UCSD-AML1 (cell line): ENCODE results near the gene KCNIP4.

Experiments used
- DNase-seq: peaks from one replicate; lab custom pipeline; 2025; ENCODE audit not compliant: unreplicated experiment; lab: John Stamatoyannopoulos, UW

KCNIP4 gene

DNA sequence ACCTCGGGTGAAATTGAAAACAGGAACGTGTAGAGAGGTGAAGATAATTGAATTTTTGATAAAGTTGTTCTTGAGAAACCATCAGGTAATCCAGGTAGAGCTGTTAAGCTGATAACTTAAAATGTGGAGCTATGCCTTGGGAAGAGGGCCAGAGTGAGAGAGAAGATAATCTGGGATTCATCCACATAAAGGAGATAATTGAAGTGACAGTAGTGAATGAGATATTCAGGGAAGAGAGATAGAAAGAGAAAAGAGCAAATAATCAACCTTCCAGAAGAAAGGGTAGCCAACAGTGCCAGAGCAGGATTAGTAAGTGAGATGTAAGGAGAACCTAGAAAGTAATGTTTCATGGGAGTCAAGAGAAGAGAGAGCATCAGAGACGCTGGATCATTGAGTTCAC is 950.7 kb downstream of the KCNIP4 start:
- no peak for DNase-seq

DNA sequence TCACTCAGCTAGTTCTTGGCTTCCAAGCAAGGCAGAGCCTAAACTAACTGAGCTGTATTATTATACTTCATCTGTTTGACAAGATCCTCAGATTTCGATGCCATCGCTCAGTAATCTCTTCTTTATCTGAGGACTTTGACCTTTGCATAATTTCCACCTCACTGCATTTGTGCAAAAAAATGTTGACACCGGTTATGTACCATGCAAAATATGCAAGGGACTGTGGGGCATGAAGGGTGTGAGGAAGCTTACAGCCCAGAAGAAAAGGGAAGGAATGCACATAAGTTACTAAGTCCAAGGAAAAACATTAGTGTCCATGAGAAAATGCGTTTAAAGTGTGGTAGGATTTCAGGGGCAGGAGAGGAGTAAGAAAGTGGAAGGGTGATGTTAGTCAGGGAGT is 953.0 kb downstream of the KCNIP4 start:
- DNase-seq, result no peak

DNA sequence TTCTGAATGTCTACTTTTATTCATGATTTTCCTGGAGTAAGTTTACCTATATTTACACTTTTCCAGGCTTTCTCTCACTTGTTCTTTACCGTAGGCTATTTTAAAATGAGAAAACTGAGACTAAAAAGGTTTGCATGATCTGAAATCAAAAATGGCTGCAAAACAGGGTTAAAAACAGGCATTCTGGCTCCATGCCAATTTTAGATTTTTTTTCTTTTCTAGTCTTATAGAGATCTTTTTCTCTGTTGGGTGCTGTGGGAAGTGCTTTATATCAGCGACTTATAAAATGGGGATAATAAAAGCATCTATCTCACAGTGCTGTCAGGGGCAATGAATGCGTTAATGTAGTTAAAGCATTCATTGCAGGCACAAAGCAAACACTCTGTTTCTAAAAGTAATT is 953.6 kb downstream of the KCNIP4 start:
- no peak for DNase-seq

DNA sequence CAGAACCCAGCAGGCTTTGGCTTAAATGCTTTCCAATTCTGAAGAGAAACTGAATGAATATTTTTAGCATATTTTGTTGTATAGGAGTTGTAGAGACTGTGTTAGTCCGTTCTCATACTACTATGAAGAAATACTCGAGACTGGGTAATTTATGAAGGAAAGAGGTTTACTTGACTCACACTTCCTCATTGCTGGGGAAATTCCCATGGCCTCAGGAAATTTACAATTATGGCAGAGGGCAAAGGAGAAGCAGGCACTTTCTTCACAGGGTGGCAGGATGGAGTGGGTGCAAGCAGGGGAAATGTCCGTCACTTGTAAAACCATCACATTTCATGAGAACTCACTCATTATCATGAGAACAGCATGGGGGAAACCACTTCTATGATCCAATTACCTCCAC is 956.6 kb downstream of the KCNIP4 start:
- DNase-seq, result no peak

DNA sequence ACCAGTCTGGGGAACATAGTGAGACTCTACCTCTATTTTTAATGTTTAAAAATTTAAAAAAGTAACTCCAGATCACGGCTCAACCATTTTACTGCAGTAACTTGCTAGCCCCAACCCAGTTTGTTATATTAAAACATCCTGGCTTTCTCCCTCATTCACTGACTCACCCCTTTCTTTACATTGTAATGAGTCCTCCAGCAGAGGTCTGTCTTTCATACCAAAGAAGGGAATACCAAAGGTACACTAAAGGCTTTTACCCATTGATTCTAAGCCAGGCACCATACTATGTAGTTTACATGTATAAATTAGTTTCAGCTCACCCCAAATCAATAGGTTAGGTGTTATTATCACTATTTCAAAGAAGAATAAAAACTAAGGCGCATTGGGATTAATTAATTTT is 961.4 kb downstream of the KCNIP4 start:
- DNase-seq, result no peak

DNA sequence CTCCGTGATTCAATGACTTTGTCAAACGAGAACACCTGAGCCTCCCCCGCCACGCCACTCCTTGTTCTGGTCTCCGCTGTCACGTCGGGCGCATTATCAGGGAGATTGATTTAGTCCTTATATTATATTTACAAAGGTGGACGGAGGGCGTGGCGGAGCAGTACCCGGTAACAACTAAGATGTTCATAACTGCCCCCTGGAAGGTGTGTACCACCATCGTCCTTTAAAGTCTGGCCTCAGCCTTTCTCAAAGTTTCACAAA is 964.1 kb downstream of the KCNIP4 start:
- no peak for DNase-seq

DNA sequence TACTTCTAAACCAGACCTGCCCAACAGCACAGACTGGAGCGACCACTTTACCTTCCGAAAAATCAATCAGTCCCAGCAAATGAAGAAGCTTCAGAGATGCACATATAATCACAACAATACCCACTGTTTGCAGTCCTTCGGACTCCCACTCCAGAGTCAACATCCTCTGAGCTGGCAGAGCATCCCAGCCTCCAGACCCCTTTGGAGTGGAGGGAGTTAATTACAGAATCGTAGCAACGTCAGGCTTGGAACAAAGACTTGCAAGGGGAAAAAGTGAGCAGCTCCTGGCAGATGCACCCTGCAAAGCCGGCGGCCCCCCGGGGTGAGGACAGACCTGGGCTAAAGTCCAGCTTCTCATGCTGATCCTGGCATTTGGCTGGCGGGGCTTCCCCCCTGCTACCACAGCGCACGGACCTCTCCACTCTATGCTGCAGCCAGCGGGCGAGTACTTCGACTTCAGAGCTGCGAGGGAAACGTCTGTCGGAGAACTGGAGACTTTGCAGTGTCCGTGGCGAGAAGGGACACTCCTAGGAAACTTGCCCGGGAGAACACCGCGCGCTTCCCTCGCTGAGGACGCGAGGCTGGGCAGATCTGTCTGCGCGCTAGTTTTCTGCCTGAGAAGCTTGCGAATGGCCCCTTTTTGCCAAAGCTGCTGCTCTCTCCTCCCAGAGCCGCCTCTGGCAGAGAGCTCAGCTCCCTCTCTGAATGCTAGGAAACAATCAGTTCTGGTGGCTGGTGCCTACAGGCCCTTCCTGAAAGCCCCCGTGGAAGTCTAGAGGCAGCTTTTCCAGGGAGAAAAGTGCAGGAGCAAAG is 964.6 kb downstream of the KCNIP4 start:
- no peak for DNase-seq

DNA sequence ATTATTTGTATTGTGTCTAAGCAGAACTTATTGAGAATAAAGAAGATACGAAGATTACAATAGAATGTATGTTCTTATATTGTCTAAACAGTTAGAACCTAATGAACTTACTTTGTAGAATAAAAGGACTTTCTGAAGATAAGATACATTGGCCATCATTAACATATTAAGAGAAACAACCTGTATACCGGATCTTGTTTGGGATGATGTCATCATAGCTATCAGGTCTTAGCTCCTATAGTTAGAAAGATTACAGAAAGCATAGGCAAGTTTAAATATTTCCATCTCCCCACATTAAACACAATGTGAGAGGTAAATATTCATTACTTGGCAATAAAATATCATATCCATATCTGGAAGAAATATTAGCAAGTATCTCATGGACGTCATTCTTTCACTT is 966.0 kb downstream of the KCNIP4 start:
- no peak for DNase-seq

DNA sequence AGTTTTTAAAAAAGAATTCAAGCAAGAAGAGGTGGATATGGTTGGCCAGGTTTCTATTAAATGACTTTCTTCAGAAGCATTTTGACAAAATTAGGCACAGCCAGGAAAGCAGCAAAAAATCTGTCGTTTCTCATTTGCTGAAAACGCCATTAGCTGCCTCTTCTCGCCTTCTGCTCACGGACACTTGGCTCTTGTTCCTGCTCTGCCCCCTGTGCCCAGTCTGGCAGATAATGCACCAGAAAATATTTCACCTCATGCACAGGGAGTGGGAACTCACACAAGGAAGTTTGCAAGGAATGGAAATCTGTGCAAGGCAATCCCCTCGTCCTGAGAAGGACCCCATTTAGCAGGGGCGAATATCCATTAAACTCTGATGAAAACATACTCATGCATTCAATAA is 988.3 kb downstream of the KCNIP4 start:
- no peak for DNase-seq

DNA sequence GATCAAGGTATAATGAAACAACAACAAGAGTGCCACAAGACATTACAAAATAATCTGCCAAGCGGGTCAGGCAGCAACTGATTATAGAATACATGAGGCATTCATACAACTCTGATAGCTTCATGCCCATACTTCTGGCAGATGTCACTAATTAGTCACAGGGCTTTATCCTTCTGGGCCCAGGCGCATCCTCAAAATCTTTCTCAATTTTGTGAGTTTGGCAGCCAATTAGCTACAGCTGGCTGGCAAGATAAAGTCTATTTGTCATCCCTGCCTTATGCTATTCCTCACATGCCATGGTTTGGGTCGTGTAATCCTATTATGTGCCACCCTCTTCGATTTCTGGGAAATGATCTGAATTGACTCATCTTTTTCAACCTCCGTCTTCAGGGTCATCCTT is 994.0 kb downstream of the KCNIP4 start:
- no peak for DNase-seq

DNA sequence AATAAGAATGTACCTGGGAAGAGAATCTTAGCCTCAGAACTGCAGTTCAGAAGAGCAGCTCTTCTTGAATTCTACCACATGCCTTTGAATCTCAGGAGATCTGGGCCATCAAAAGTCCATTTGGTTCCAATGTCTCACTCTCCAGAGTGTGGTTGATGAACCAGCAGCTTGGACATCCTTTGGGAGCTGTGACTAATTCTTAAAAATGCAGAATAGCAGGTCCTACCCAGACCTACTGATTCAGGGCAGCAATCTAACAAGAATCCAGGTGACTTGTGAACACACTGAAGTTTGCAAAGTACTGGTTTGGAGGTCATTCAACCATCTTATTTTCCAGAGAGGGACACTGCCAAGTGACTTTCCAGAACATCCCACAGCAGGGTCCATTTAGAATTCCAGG is 1003.6 kb downstream of the KCNIP4 start:
- DNase-seq, result no peak

DNA sequence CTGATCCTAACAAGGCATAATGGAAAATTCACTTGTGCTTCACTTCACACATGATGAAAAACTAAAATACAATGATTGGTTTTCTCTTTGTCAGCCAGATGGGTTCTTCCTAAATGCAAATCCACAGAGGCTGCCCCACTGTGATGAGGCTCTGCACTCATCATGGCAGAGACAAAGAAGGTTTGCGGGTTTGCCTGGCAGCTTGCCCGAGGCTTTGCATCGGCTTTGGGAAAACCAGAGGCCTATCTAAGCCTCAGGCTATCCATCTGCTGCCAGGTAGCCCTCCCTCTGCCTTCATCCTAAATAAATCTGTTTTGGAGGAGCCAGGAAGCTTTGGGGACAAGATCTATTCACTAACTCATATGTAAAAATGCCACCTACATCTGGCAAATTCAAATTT is 1004.1 kb downstream of the KCNIP4 start:
- no peak for DNase-seq

DNA sequence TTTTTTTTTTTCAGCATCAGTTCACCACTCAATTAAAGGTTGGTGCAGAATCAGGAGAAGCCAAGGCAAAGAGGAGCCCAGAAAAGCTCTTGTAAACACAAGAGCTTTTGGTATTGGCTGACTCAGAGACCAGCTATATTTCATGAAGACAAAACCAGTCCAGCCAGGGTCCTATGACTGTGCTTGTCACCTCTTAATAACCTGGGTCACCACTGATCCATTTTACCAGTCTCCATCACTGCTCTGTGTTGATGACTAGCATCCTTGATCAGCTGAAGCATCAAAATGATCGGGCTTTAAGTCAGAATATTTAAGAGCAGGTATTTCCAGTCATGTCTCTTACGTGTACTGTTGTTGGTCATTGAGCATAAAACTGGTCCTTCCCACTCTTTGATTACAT is 1010.4 kb downstream of the KCNIP4 start:
- no peak for DNase-seq

DNA sequence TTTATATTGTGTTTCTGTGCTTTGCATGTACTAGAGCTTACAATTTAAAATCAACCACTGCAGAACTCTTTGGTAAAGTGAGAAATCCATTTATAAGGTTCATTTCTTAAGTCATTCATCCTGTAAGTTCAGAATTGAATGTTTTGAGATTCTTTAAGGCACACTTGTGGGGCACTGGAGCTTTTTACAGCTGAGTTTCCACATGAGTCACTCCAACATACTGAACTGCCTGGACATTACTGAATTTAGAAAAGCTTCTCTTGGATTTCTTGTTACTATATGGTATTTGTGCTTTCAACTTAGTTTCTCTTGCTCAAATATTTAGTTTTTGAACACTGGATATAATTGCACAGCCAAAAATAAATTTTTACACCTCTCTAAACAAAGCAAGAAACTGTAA is 1022.0 kb downstream of the KCNIP4 start:
- no peak for DNase-seq

DNA sequence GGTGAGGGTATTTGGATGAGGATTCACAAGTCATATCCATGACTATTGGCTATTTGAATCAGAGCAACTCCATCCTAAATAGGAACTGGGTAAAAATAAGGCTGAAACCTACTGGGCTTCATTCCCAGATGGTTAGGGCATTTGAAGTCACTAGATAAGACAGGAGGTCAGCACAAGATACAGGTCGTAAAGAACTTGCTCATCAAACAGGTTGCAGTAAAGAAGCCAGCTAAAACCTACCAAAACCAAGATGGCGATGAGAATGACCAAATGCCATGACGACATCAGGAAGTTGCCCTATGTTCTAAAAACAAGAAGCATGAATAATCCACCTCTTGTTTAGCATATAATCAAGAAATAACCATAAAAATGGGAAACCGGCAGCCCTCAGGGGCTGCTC is 1023.4 kb downstream of the KCNIP4 start:
- DNase-seq, result no peak

DNA sequence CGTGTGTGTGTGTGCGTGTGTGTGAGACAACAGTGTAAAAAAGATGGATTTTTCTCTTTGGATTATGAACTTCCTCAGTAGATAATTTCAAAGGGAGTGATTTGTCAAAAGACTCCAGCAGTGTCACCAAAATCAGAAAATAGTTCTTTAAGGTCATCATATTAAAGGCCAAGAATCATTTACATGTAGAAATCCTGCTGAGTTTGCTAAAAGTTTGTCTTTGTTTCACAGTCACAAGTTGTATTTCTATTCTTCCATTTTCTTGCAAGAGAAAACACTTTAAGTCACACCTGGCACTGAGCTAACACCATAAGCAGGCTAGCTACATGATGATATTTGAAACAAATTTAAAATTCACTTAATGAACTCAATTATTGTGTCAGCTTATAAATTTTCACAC is 1025.6 kb downstream of the KCNIP4 start:
- no peak for DNase-seq

DNA sequence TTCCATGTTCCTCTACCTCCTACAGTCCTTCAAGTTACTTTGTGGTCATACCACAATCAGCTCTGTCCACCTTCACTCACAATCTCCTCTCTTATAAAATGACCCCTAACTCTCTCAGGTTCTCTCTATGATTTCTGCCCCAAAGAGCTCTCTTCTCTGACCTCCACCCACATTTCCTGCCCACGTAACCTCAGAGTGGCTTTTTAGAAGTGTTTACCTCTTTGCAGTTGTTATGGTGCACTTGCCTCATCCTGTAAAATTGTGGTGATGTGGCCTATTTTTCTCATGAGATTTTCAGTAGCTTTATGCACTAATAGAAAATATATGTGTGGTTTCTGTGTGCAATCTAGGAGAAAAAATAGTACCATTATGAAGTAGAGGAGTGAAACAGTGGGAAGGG is 1032.5 kb downstream of the KCNIP4 start:
- DNase-seq, result no peak

DNA sequence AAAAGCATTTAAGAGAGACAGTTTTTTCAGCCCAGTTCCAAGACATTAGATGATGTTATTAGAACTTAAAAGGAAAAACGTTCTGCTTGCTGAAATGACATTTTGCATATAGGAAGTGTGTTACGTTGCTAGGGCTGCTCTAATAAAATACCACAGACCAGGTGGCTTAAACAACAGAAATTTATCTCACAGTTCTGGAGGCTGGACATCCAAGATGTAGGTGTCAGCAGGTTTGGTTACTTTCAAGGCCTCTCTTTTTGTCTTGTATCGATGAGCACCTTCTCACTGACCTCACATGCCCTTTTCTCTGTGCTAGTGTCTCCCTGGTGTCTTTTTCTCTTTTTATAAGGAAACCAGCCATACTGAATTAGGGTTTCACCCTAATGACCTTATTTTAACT is 1043.6 kb downstream of the KCNIP4 start:
- no peak for DNase-seq

DNA sequence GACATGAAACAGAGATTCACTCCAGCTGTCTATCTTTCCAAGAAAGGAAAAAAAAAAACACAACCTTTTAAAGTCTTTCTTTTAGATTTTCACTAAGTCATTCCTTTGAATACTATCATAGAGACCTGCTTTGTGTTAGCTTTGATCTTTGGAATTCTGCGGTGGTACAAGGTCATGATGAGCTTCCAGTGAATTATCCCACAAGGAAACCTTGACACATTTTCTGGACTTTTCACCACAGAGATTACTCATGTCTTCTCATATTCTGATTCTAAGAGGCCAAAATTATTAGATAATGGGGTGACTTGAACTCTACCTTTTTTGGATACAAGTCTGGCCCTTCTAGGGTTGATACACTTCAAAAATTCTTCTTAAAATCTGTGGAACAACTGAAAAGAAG is 1046.7 kb downstream of the KCNIP4 start:
- DNase-seq, result no peak

DNA sequence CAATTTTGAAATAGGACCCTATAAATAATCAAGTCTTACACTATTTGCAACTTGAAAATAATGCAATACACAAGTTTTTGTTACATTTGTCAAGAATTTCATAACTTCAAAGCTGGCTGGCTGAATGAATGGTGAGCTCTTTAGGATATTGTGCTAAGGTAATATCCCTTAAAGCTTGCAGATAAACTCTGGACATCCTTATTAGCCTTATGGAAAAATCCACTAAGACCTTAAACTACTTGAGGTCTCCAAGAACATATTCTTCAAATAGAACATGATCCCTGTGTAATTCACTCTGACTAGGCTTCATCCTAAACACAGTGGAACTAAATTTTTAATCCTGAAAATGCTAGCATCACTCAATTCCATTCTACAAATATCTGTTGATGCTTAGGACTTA is 1049.0 kb downstream of the KCNIP4 start:
- no peak for DNase-seq

DNA sequence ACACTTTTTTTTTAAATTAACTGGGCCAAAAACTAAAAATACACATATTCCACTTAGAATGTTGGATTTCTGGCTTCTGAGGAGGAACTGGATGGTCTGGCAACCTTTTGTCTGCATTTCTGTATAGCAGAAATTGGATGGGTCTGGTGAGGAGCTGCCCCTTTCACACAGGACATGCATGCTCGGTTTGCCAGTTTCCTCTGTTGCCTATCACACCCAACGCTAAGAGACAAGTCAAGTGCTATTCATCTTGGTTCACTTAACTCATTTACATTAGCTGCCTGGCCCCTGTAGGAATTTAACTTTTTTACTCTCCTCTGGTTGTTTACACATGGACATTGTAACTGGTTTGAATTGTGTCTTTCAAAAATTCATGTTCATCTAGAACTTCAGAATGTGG is 1052.6 kb downstream of the KCNIP4 start:
- no peak for DNase-seq

DNA sequence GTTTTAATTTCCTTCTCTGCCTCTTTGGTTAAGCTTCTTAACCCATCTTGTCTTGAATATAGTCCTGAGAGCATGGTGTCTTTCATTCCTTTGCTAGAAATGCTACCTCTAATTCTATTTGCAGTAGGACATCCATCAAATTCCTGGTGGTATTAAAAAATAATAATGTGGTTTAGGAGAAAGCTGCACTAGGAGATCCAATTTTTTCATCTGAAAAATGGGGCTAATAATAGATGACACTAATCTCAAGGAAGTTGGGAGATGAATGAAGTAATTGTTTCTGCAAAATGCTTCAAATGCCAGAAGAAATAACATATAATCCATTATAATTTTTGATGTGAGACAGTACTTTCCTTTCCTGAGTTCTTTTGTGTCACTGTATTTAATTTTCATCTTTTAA is 1053.4 kb downstream of the KCNIP4 start:
- DNase-seq, result no peak

DNA sequence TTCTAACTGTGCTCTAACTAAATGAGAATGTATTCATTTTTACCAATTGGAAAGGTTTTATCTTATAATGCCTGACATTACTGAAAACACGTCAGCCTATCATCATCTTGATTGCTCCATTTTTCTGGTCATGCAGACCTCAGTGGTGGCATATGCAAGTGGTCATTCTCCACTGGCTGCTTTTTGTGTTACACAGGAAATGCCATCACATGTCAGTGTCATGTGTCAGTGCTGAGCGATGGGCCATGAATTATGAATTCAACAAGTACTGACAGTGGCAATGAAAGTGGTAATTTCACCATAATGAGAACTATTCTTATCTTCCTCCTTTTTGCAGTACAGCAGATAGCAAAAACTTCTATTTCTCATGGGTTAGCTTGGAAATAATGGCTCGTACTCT is 1057.8 kb downstream of the KCNIP4 start:
- DNase-seq, result no peak

DNA sequence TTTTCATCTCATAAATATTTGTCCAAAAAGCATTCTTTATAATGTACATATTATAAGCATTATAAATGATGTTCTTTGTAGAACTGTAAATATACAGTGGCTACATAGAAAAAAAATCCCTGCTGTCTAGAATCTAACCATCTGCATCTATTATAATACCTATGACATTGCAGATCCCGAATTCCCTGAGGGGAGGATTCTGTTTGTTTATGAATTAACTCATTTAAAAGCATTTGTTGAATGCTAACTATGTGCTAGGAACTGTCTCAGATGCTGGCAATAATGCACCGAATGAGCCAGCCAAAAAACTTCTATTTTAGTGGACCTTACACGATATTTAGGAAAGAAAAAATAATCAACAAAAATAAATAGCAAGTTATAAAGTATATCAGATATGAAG is 1058.7 kb downstream of the KCNIP4 start:
- no peak for DNase-seq
